GM12878 (cell line): ENCODE data around the gene TUT1. TPM values are rescaled to one million over a fixed set of nuclear protein-coding genes. Genes with fewer than 3 reads are reported as not detected.

ENCODE experiments used
- BACH1 ChIP-seq: fragments of 450-650 bp; IDR thresholded peaks from 2 replicates; pipeline ENCODE4 v1.6.1; 2017; ENCODE audit warnings: mild to moderate bottlenecking, borderline replicate concordance
- BCL11A ChIP-seq: IDR thresholded peaks from 2 replicates; pipeline ENCODE4 v1.6.1; 2011; ENCODE audit warnings: low read depth, low read length
- BHLHE40 ChIP-seq, 2 experiments: fragments of 450-650 bp in 1 of 2; IDR thresholded peaks; 2 replicates each; pipeline ENCODE4 v1.6.1; 2011 to 2017; ENCODE audit warnings: low read depth in 2 of 2, borderline replicate concordance in 1 of 2, improper control_type of control experiment in 1 of 2, low read length in 1 of 2, mild to moderate bottlenecking in 1 of 2
- CHD2 ChIP-seq: IDR thresholded peaks from 2 replicates; pipeline ENCODE4 v1.6.1; 2011; ENCODE audit warnings: low read depth, low read length, improper control_type of control experiment, borderline replicate concordance
- EED ChIP-seq: sonication (generic); IDR thresholded peaks from 2 replicates; pipeline ENCODE4 v1.6.1; 2016; ENCODE audit warnings: antibody characterized with exemption, low read depth
- FOXK2 ChIP-seq: fragments of 450-650 bp; IDR thresholded peaks from 2 replicates; pipeline ENCODE4 v1.6.1; 2017; ENCODE audit warnings: mild to moderate bottlenecking, moderate library complexity
- IRF4 ChIP-seq: IDR thresholded peaks from 2 replicates; pipeline ENCODE4 v1.6.1; 2011; ENCODE audit warnings: low read depth, low read length
- LARP7 ChIP-seq: fragments of 450-650 bp; IDR thresholded peaks from 2 replicates; pipeline ENCODE4 v1.6.1; 2017; ENCODE audit warnings: mild to moderate bottlenecking
- MEF2B ChIP-seq: fragments of 450-650 bp; IDR thresholded peaks from 2 replicates; pipeline ENCODE4 v1.6.1; 2018; ENCODE audit warnings: mild to moderate bottlenecking, moderate library complexity; ENCODE audit not compliant: partially characterized antibody, poor library complexity, severe bottlenecking
- NFIC ChIP-seq: IDR thresholded peaks from 2 replicates; pipeline ENCODE4 v1.6.1; 2012; ENCODE audit warnings: low read depth, mild to moderate bottlenecking, inconsistent platforms, low read length, moderate library complexity
- POLR2A ChIP-seq: IDR thresholded peaks from 2 replicates; pipeline ENCODE4 v1.6.1; 2011; ENCODE audit warnings: low read depth, mild to moderate bottlenecking, low read length
- POU2F2 ChIP-seq: IDR thresholded peaks from 3 replicates; pipeline ENCODE4 v1.6.1; 2011; ENCODE audit warnings: low read depth, mild to moderate bottlenecking, low read length, borderline replicate concordance
- RFX5 ChIP-seq: IDR thresholded peaks from 2 replicates; pipeline ENCODE4 v1.6.1; 2011; ENCODE audit warnings: low read depth, low read length, improper control_type of control experiment
- SMAD1 ChIP-seq: fragments of 450-650 bp; IDR thresholded peaks from 2 replicates; pipeline ENCODE4 v1.6.1; 2018; ENCODE audit warnings: mild to moderate bottlenecking, low read depth; ENCODE audit not compliant: partially characterized antibody
- SP1 ChIP-seq: IDR thresholded peaks from one replicate; pipeline ENCODE4 v1.6.1; 2011; ENCODE audit warnings: low read depth, low read length
- TBL1XR1 ChIP-seq: IDR thresholded peaks from 2 replicates; pipeline ENCODE4 v1.6.1; 2012; ENCODE audit warnings: low read depth, low read length, improper control_type of control experiment
- TCF12 ChIP-seq: IDR thresholded peaks from 2 replicates; pipeline ENCODE4 v1.6.1; 2011; ENCODE audit warnings: low read depth, mild to moderate bottlenecking, low read length
- ZBED1 ChIP-seq: IDR thresholded peaks from 2 replicates; pipeline ENCODE4 v1.6.1; 2016; ENCODE audit warnings: borderline replicate concordance
- polyA plus RNA-seq, 11 experiments: library from polyadenylated mRNA; depleted of rRNA in 4 of 11; unstranded in 6 of 11; stranded (reverse) in 5 of 11; fragments of >200 nt; fragmentation: Nextera tagmentation in 4 of 11; fragmentation: Illumina TruSeq in 1 of 11; extraction: Ambion mirVana in 4 of 11; extraction: Trizol in 1 of 11; gene quantifications; 1 replicate in 1 of 11; 2 replicates in 10 of 11; pipeline versions ENCODE4 v1.2.1 to v1.2.3, GENCODE V29; 2011 to 2016; ENCODE audit warnings: inconsistent platforms in 2 of 11, missing spikeins in 2 of 11, low read depth in 1 of 11
- total RNA-seq, 4 experiments: library from RNA; depleted of rRNA in 3 of 4; stranded (reverse); fragments of >200 nt in 3 of 4; fragmentation: Illumina TruSeq in 1 of 4; extraction: Trizol in 1 of 4; gene quantifications; 2 replicates each; pipeline versions ENCODE4 v1.2.1 to v1.2.3, GENCODE V29; 2013 to 2021
- TF ChIP-seq, protein P1 (sequence below): IDR thresholded peaks from 2 replicates; pipeline ENCODE4 v1.6.1; 2012; ENCODE audit warnings: mild to moderate bottlenecking, low read depth, low read length
- TF ChIP-seq, protein P2 (sequence below): fragments of 450-650 bp; conservative IDR thresholded peaks from 2 replicates; pipeline ENCODE4 v1.6.1; 2017; ENCODE audit warnings: mild to moderate bottlenecking, moderate library complexity
- TF ChIP-seq, protein P3 (sequence below): IDR thresholded peaks from 2 replicates; pipeline ENCODE4 v1.6.1; 2011; ENCODE audit warnings: low read depth, low read length, improper control_type of control experiment, borderline replicate concordance
- TF ChIP-seq, protein P4 (sequence below): fragments of 450-650 bp; IDR thresholded peaks from 2 replicates; pipeline ENCODE4 v1.6.1; 2018; ENCODE audit warnings: borderline replicate concordance, mild to moderate bottlenecking; ENCODE audit not compliant: partially characterized antibody

TUT1 gene
- total and polyA plus RNA-seq, 10 of the 15 experiments (the other 5 are each of a cell fraction or from before 2014, with no cell fraction given): 1.1 to 29.9 (median 16.2) TPM

DNA sequence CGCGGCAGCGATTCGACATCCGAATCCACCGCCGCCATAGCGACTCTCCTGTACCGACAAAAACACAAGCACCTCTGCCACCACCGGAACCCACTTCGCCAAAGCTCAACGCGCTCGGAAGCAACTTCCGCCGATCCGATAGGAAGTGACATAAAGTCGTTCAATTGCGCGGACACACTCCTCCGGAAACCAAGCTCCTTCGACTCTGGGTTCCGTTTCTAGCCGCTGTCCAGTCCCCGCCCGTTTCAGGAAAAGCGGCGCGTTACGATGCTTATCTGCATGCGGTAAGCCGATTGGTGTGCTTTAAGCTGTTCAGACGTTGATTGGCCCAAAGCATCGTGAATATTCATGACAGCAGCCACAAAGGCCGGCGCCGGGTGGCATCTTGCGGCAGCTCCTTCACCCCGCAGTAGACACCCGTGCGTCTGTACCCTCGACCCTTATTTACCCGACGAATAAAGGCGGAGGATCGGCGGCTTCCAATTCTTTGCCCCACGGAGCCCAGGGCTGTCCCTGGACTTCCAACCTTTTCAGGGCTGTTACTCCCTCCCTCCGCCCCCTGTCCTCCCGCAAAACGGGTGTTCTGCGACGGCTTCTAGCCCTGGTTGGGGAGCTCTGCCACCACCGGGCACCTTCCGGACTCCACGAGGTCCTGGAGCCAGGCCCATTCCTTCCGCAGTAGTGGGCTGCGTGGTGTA, at the start of gene TUT1 (continued):
- TF ChIP-seq BCL11A: no peak
- peak; percentile 85 for TF ChIP-seq RFX5
- TF ChIP-seq, protein P1, sequence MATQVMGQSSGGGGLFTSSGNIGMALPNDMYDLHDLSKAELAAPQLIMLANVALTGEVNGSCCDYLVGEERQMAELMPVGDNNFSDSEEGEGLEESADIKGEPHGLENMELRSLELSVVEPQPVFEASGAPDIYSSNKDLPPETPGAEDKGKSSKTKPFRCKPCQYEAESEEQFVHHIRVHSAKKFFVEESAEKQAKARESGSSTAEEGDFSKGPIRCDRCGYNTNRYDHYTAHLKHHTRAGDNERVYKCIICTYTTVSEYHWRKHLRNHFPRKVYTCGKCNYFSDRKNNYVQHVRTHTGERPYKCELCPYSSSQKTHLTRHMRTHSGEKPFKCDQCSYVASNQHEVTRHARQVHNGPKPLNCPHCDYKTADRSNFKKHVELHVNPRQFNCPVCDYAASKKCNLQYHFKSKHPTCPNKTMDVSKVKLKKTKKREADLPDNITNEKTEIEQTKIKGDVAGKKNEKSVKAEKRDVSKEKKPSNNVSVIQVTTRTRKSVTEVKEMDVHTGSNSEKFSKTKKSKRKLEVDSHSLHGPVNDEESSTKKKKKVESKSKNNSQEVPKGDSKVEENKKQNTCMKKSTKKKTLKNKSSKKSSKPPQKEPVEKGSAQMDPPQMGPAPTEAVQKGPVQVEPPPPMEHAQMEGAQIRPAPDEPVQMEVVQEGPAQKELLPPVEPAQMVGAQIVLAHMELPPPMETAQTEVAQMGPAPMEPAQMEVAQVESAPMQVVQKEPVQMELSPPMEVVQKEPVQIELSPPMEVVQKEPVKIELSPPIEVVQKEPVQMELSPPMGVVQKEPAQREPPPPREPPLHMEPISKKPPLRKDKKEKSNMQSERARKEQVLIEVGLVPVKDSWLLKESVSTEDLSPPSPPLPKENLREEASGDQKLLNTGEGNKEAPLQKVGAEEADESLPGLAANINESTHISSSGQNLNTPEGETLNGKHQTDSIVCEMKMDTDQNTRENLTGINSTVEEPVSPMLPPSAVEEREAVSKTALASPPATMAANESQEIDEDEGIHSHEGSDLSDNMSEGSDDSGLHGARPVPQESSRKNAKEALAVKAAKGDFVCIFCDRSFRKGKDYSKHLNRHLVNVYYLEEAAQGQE: peak; percentile 75
- TF ChIP-seq POLR2A: peak; percentile 97
- peak; percentile 18 for TF ChIP-seq MEF2B
- TF ChIP-seq, protein P2, sequence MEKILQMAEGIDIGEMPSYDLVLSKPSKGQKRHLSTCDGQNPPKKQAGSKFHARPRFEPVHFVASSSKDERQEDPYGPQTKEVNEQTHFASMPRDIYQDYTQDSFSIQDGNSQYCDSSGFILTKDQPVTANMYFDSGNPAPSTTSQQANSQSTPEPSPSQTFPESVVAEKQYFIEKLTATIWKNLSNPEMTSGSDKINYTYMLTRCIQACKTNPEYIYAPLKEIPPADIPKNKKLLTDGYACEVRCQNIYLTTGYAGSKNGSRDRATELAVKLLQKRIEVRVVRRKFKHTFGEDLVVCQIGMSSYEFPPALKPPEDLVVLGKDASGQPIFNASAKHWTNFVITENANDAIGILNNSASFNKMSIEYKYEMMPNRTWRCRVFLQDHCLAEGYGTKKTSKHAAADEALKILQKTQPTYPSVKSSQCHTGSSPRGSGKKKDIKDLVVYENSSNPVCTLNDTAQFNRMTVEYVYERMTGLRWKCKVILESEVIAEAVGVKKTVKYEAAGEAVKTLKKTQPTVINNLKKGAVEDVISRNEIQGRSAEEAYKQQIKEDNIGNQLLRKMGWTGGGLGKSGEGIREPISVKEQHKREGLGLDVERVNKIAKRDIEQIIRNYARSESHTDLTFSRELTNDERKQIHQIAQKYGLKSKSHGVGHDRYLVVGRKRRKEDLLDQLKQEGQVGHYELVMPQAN: 0 out of 2 replicates have a peak, but pooled peaks have one; percentile 59
- TF ChIP-seq BHLHE40 (IDR thresholded peaks at IDR 0.05; ENCODE audit: borderline replicate concordance in 1 of 2, low read depth in 2 of 2, low read length in 1 of 2): peak; percentile 69 to 72; a peak in 3 of 4 replicates
- TF ChIP-seq SMAD1: peak; percentile 89
- TF ChIP-seq SP1: peak; percentile 92
- TF ChIP-seq, protein P3, sequence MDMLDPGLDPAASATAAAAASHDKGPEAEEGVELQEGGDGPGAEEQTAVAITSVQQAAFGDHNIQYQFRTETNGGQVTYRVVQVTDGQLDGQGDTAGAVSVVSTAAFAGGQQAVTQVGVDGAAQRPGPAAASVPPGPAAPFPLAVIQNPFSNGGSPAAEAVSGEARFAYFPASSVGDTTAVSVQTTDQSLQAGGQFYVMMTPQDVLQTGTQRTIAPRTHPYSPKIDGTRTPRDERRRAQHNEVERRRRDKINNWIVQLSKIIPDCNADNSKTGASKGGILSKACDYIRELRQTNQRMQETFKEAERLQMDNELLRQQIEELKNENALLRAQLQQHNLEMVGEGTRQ: no peak
- peak; percentile 62; the same call in 1 of the 2 replicates for TF ChIP-seq TCF12
- peak; percentile 62; the same call in 1 of the 2 replicates for TF ChIP-seq BACH1
- TF ChIP-seq CHD2: peak; percentile 81
- peak; percentile 84 for TF ChIP-seq FOXK2
- peak; percentile 90 for TF ChIP-seq IRF4
- peak; percentile 65; the same call in 1 of the 2 replicates for TF ChIP-seq LARP7
- TF ChIP-seq, protein P4, sequence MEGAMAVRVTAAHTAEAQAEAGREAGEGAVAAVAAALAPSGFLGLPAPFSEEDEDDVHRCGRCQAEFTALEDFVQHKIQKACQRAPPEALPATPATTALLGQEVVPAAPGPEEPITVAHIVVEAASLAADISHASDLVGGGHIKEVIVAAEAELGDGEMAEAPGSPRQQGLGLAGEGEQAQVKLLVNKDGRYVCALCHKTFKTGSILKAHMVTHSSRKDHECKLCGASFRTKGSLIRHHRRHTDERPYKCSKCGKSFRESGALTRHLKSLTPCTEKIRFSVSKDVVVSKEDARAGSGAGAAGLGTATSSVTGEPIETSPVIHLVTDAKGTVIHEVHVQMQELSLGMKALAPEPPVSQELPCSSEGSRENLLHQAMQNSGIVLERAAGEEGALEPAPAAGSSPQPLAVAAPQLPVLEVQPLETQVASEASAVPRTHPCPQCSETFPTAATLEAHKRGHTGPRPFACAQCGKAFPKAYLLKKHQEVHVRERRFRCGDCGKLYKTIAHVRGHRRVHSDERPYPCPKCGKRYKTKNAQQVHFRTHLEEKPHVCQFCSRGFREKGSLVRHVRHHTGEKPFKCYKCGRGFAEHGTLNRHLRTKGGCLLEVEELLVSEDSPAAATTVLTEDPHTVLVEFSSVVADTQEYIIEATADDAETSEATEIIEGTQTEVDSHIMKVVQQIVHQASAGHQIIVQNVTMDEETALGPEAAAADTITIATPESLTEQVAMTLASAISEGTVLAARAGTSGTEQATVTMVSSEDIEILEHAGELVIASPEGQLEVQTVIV: peak; percentile 93
- peak; percentile 51; the same call in 1 of the 2 replicates for TF ChIP-seq ZBED1
- TF ChIP-seq EED: no peak
- peak; percentile 100 for TF ChIP-seq POU2F2
- peak; percentile 59; the same call in 1 of the 2 replicates for TF ChIP-seq TBL1XR1
- TF ChIP-seq NFIC: peak; percentile 33; the same call in 1 of the 2 replicates
